ENCODE measurements around the gene RSBN1. TPM values are rescaled to one million over a fixed set of nuclear protein-coding genes. Genes with fewer than 3 reads are reported as not detected.

Gene RSBN1
- 4.0 to 5.0 TPM (median 4.7 TPM) in 5 replicates for total RNA-seq (2022; extraction: Qiagen RNA extraction; ENCODE audit: low read depth)

GRCh38 chr1:113811888-113812660 is at the start of gene RSBN1:
RSBN1 (minus strand) TSS chr1:113812476; CDS start chr1:113812412, 64 bp downstream.

GRCh38 chr1:113759333-113760101 is 52.8 kb downstream of the RSBN1 start, which contains the start of gene PHTF1:
PHTF1 (minus strand) TSS chr1:113759486; CDS start chr1:113758703, 783 bp downstream.

Other genes starting within 250 kb of the RSBN1 start
- gene PHTF1, start 53.0 kb downstream of the RSBN1 start, total RNA-seq (2022; extraction: Qiagen RNA extraction; ENCODE audit: low read depth) = 15.3 to 17.8 TPM (median 16.0 TPM) in 5 replicates
- gene PTPN22, start 59.2 kb upstream of the RSBN1 start, total RNA-seq (2022; extraction: Qiagen RNA extraction; ENCODE audit: low read depth) = not detected in 5 replicates
- 0.31 to 0.65 TPM (median 0.46 TPM) in 5 replicates for gene BCL2L15, start 75.1 kb upstream of the RSBN1 start, total RNA-seq (2022; extraction: Qiagen RNA extraction; ENCODE audit: low read depth)
- 9.1 to 11.4 TPM (median 10.4 TPM) in 5 replicates for gene AP4B1, start 92.3 kb upstream of the RSBN1 start, total RNA-seq (2022; extraction: Qiagen RNA extraction; ENCODE audit: low read depth)
- 8.7 to 11.2 TPM (median 11.0 TPM) in 5 replicates for gene DCLRE1B, start 92.8 kb upstream of the RSBN1 start, total RNA-seq (2022; extraction: Qiagen RNA extraction; ENCODE audit: low read depth)
- 13.5 to 21.7 TPM (median 19.9 TPM) in 5 replicates for gene HIPK1, start 116.8 kb upstream of the RSBN1 start, total RNA-seq (2022; extraction: Qiagen RNA extraction; ENCODE audit: low read depth)
- 4.1 to 5.2 TPM (median 4.2 TPM) in 5 replicates for gene OLFML3, start 167.0 kb upstream of the RSBN1 start, total RNA-seq (2022; extraction: Qiagen RNA extraction; ENCODE audit: low read depth)

Measured in A549 treated with DMSO at 1 μM for 4 hours (cell line).